GM12891 (cell line): Measurements from ENCODE around the gene RAET1L.
"Not testable (repeated sequence)": the region's sequence is repeated elsewhere in the genome, so short reads cannot be mapped to it uniquely, and the experiment has no call there.

Source experiments
- DNase-seq: peaks from one replicate; pipeline ENCODE4 v3.0.0; 2011; ENCODE audit warnings: low spot score; ENCODE audit not compliant: insufficient read length
- FAIRE-seq: peaks from 2 replicates; lab custom pipeline; 2011; peaks lifted over from hg19 to GRCh38; lab: Jason Lieb, UNC
- PAX5 ChIP-seq: IDR thresholded peaks from 2 replicates; pipeline ENCODE4 v1.6.1; 2011; ENCODE audit warnings: low read length, moderate library complexity, mild to moderate bottlenecking; ENCODE audit not compliant: insufficient read depth, severe bottlenecking
- POLR2A ChIP-seq: IDR thresholded peaks from 2 replicates; pipeline ENCODE4 v1.6.1; 2011; ENCODE audit warnings: low read depth, low read length, control low read depth
- POLR2AphosphoS5 ChIP-seq: IDR thresholded peaks from 2 replicates; pipeline ENCODE4 v1.6.1; 2011; ENCODE audit warnings: low read depth, low read length, control low read depth
- POU2F2 ChIP-seq: IDR thresholded peaks from 2 replicates; pipeline ENCODE4 v1.6.1; 2011; ENCODE audit warnings: low read depth, mild to moderate bottlenecking, control low read depth, low read length, moderate library complexity
- SPI1 ChIP-seq: IDR thresholded peaks from 2 replicates; pipeline ENCODE4 v1.6.1; 2011; ENCODE audit warnings: low read depth, low read length, control low read depth
- TAF1 ChIP-seq: IDR thresholded peaks from 2 replicates; pipeline ENCODE4 v1.6.1; 2011; ENCODE audit warnings: low read depth, low read length, control low read depth

RAET1L gene

DNA sequence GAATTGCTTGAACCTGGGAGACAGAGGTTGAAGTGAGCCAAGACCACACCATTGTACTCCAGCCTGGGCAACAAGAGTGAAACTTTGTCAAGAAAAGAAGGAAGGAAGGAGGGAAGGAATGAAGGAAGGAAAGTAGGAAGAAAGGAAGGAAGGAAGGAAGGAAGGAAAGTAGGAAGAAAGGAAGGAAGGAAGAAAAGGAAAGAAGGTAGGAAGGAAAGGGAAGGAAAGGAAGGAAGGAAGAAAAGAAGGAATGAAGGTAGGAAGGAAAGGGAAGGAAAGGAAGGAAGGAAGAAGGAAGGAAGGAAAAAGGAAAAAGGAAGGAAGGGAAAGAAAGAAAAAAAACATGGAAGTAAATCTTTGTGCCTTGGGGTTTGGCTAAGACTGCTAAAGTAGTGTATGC is 49.9 kb downstream of the RAET1L start:
- FAIRE-seq (no peak), DNase-seq (no peak)
- no peak for TF ChIP-seq SPI1
- TF ChIP-seq POLR2A: no peak
- no peak for TF ChIP-seq TAF1
- TF ChIP-seq POLR2AphosphoS5: no peak
- no peak for TF ChIP-seq POU2F2

DNA sequence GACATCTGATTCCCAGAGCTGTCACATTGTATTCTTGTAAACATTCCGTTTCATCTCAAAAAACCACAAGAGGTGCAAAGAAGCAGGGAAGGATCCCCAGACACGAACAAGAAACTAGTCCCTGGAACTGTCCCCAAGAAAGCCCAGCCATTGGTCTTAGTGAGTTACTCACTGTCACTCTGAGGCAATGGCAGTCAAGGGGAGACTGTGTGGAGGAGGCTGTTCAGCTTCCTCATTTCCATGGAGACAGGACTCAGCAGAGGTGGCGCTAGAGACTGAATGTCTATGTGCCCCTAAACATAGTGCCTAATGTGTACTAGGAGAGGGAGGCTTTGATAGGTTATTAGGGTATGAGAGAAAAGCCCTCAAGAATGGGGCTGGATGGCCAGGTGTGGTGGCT is 50.5 kb downstream of the RAET1L start:
- TF ChIP-seq SPI1 (no peak), POLR2A (no peak), TAF1 (no peak), POU2F2 (no peak), POLR2AphosphoS5 (no peak), PAX5 (no peak)
- DNase-seq: no peak
- FAIRE-seq: no peak

DNA sequence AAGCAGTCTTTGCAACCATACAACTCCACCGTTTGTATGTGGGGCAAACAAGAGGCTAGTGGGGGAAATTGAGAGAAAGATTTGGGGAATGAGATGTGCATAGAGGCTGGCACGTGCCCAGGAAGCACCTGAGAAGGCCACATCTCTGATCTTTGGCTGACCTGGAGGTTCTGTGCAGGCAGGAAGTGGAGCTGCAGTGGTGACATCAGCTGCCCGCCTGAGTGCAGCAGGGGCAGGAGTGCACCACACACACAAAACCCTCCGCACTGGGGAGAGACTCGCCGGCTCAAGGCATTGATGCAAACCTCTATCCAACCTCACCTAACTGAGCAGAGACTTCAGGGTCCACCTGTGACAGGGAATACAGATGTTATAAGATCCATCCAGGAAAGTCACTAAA is 50.9 kb downstream of the RAET1L start:
- not testable (repeated sequence) for DNase-seq
- peak; percentile 20 for FAIRE-seq

DNA sequence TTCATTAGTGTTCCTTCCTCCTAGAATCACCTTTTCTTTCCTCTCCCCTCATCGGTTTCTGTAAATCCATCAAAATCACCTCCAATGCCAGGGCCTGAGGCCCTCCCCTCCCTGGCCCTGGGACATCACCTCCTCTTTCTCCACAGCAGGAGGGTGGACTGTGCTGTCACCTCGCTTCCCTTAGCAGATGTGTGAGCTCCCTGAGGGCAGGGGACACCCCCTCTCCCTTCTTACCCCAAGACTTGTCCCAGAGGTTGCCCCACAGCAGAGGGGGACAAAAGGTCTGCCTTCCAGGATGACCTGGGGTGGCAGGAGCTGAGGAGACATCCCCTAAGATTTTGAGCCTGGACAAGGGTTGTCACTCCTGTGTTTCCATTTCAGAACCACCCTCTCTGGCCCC is 55.7 kb downstream of the RAET1L start:
- DNase-seq (no peak), FAIRE-seq (no peak)
- TF ChIP-seq PAX5: no peak
- no peak for TF ChIP-seq TAF1
- TF ChIP-seq POU2F2: no peak
- no peak for TF ChIP-seq POLR2AphosphoS5
- TF ChIP-seq POLR2A: no peak
- TF ChIP-seq SPI1: no peak

DNA sequence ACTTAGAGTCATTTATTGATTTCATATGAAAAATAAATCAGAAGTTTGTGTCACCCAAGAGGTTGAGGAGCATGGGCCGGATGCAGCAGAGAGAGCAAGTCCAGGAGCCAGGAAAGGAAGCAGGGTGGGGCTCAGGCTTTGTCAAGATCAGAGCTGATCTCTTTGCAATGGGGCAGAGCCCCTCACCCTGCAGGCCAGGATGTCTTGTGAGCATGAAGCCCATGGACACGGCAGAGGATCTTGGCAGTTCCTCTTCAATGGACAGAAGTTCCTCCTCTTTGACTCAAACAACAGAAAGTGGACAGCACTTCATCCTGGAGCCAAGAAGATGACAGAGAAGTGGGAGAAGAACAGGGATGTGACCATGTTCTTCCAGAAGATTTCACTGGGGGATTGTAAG is 56.4 kb downstream of the RAET1L start:
- DNase-seq, FAIRE-seq: not testable (repeated sequence)
